HG02970 (cell line): ENCODE measurements around the gene SLC6A3.

Source experiments
- ATAC-seq: cut with Tn5 transposase; IDR thresholded peaks from one replicate; pipeline ENCODE4 v1.9.1; 2021; ENCODE audit warnings: mild to moderate bottlenecking, moderate library complexity, moderate number of reproducible peaks; ENCODE audit not compliant: unreplicated experiment, low FRiP score

Gene SLC6A3

DNA sequence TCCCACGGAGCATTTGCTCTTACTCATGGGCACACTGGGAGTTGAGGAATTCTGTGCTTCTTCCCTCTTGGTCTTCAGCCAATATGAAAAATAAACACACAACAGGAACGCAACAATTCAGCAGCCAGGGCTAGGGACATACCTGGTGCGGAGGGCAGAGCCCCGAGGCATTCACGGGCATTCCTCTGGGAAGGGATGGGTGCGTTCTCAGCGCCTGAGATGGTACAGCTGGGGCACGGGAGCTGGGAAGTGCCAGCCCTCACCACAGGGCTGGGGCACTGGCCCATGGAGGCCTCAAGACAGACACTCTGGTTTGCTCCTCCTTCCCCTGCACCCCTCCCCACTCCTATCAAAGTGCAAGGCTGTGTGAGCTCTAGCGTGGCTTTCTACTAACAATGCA, 2.1 kb downstream of the SLC6A3 start:
- ATAC-seq, result no peak

DNA sequence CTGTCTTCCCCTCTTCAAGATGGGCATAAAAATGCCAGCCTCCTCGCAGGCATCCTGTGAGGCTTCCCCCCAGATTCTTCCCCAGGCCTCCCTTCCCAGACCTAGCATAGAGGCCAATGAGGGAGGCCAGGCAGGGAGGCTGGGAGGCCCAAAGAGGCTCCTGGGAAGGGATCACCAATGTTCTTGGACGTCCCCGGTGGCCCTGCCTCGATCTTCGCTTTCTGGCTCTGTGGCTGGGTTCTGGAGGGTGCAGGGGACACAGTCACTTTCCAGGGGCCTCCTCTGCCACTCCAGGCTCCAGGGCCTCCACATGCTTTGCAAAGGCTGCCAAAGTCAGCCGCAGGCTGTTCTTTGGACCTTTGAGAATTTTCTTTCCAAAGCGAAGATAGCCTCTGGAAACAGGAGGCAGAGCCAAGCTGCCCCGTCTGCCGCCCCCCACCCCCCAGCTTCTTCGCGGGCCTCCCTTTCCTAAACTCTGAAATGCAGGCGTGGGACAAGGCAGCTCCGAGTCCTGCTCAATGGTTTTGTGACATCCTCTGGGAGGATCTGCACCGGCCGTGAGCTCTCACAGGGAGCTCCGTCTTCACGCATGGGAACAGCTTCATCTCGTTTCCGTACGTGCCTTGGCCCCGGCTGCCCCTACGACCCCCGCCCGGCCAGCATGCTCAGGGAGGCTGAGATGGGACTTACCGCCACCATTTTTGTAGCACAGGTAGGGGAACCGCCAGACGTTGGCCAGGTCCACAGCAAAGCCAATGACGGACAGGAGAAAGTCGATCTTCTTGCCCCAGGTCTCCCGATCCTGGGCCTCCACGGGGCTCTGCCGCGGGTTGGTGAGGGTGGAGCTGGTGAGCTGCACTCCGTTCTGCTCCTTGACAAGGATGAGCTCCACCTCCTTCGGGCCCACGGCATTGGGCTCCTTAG, 2.8 kb downstream of the SLC6A3 start:
- ATAC-seq, result no peak

DNA sequence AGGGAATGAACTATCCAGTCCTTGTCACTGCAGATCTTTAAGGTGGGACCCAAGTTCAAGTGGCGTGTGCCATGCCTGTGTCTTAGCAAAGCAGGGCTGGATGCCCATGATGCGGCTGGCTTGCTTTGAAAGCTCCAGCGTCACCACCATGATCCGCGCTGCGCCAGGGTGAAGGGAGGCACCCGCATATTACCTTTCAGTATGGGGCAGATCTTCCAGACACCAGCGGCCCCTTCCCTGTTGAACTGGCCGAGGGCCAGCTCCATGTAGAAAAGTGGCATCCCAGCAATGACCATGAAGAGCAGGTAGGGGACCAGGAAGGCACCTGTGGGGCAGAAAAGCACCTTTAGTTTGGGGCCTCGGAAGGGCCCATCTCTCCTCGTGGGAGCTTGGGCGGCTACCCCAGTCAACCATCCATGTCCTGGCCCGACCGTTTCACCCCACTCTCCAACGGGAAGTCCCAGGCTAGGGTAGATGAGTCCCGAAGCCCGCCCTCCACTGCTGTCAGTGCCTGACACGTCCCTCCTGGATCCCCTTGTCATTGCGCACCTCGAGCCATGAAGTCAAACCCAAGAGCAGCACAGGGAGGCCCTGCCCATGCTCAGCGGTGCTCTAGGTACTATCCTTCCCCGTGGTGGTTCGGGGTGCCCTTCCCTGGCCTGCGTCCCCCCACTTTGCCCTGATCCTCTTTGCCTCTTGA, 3.9 kb downstream of the SLC6A3 start:
- ATAC-seq, result no peak

DNA sequence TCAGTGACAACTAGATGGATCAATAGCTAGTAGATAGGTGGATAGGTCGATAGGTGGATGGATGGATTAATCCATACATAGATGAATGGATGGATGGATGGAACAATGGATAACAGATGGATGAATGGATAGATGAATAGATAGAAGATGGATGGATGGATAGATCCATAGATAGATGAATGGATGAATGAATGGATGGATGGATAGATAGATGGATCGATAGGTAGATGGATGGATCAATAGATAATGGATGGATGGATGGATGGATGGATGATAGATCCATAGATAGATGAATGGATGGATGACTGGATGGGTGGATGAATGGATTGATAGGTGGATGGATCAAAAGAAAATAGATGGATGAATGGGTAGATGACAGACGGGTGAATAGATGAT, 5.1 kb downstream of the SLC6A3 start:
- no peak for ATAC-seq

DNA sequence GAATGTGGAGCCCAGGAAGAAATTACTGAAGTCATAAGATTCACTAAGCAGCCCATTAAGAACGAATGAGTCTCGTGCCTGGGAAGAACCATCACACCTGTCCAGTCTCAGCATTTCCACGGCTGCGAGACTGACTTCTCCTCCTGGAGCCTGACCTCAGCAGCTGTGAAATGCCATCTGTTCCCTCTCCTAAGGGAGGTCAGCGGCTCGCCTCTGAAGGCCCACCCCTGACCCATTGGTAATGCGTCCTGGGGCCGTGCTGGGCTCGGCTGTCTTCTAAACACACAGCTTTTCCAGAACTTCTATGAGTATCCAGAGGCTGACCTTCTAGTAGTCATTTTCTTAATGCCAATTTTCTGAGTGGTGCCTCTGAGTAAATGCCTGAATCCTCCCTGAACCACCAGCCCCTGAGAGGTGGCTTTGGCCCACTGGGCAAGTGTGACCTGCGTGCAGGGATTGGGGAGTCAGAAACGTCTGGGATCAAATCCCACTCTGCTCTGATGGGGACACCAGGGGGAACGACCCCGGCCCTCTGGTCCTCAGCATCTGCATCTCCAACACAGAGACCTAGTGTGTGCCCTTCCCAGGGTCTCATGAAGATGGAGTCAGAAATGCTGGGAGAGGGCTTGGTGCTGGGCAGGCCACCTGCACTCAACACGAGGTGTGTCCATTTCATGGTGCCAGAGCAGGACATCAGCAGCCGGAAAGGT, 5.7 kb downstream of the SLC6A3 start:
- no peak for ATAC-seq

DNA sequence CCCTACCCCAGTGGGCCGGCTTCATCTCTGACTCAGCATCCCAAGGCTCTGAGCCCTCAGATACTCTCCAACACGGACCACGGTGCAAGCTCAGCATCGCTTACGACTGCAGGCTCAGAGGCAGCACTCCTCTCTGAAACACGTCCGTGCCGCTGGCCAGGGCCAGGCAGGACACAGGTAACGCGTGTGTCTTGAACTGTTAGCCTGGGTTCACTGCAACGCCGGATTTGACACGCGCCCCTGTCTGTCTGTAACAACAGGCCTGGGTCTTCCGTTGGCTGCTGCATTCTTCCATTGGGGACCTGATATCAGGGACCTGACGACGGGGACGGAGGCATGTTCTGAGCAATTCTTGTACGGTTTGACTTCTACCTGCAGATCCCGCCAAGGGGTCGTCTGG, 6.4 kb downstream of the SLC6A3 start:
- ATAC-seq, result no peak

DNA sequence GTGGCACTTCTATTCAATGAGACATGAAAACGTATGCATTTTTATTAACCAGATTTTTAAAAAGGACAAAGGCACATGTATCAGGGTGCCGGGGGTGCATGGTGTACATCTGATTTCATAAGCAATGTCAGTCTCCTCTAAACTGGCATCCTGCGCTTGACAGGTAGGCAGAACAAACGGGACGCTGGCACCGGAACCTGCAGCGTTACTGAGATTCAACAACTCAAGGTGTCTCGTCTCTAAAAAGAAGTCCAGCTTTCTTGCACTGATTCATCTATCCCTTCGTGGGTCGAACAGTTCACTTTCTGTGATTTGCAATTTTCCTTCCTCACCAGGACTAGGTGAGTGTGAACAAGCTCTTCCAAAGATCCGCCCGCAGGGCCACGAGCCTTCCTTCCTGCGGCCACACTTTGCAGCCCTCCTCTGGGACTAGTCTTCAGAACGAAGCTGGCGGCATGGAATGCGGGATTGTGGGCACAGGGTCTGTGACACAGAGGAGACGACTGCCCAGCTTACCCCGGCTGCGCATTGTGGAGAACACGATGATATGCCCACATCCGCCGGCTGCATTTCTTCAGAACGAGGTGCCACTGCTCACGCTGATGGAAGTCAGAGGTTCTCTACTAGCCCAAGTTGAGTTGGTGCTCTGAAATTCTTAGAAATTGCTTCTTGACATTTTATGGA, 7.2 kb downstream of the SLC6A3 start:
- no peak for ATAC-seq

DNA sequence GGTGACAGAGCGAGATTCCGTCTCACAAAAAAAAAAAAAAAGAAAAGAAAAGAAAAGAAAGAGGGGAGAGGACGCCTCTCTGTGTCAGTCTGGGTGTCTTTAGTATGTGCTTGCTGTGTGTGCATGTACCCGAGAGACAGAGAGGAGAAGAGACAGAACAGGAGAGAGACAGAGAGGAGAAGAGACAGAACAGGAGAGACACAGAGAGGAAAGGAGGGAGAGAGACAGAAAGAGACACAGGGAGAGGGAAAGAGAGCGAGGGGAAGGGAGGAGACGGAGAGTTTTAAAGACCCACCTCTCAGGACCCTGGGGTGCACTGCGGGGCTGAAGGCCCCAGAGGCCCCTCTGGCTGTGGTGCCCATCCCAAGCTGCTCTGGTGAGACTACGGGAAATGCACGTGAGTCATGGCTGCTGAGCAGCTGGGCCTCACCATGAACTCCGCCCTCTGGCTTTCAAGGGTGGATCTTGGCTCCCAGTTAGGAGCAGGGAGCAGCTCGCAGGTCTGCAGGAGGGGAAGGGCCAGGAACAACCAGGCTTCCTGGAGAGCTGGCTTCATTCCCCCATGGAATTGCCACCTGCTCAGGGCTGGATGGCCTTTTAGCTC, 7.9 kb downstream of the SLC6A3 start:
- no peak for ATAC-seq

DNA sequence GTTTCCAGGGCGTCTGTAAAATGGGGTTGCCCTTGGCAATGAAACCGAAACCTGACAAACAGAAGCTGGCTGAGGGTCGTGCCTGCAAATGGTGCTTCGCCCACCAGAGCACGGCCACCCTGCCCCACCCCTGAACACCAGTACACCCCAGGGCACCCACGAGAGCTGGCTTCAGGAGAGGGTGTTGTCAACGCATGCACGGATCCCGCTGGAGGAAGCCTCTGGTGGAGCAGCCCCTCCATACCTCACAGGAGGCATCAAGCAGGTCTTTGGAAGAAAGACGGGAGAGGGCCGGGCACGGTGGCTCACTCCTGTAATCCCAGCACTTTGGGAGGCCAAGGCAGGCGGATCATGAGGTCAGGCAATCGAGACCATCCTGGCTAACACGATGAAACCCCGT, 8.6 kb downstream of the SLC6A3 start:
- ATAC-seq, result no peak

DNA sequence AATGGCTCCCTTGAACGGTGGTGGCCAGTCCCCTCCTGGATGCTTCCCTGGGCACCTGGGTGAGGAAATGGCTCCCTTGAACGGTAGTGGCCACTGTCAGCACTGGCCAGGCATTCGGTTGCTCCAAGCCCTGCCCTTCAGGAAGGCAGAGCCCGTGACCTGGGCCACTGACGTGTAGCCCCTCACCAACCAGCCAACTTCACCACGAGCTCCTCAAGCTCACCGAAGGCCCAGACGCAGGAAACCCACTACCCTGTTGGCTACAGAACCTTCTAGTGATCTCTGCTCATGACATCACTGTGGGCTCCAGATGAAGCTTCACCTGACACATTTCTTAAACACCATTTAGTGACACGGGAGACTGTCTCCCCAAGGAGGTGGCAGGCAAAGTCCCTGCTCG, 9.2 kb downstream of the SLC6A3 start:
- ATAC-seq, result no peak

DNA sequence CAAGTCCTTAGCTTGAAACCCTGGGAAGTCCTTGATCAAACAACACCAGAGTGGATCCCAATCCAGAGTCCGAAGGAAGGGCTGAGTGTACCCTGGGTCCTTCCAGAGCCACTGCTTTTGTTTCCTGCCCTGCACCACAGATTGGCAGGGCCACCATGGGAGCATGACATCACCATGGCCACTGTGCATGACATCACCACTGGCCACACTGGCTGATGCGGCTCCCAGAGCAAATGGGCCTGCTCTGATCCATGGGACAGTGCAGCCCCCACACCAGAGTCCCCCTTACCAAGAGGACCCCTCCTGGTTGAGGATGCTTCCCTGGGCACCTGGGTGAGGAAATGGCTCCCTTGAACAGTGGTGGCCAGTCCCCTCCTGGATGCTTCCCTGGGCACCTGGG, 9.9 kb downstream of the SLC6A3 start:
- ATAC-seq, result no peak

DNA sequence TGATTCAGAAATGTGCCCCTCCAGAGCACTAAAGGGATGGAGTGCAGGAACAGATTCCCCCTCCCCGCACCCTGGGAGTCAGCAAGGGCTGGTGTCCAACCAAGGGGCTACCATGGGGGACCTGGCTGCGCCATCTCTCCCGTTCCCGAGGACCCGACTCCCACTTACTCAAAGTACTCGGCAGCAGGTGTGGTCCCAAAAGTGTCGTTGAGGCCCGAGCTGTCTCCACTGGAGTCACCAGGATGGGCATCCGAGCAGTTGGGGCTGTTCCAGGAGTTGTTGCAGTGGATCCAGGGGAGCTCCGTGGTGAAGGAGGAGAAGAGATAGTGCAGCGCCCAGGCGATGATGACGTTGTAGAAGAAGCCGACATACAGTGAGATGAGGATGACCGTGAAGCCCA, 12.9 kb downstream of the SLC6A3 start:
- ATAC-seq, result no peak

DNA sequence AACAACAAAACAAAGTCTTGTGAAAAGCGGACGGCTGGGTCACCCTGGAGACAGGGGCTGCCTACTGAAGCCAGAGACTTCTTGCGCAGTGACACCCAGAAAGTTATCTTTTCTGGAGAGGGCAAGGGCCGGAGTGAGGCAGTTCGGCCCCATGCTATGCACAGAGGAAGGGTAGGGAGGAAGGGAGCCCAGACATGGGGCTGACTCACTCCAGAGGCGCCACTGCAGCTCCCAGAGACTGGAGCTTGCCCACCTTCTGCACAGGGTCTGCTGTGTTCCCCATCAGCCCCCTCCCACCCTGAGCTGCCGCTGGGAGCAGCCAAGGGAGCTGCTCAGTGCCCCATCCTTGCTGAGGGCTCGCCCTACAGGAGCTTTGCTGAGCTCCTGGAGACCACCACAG, 13.3 kb downstream of the SLC6A3 start:
- no peak for ATAC-seq

DNA sequence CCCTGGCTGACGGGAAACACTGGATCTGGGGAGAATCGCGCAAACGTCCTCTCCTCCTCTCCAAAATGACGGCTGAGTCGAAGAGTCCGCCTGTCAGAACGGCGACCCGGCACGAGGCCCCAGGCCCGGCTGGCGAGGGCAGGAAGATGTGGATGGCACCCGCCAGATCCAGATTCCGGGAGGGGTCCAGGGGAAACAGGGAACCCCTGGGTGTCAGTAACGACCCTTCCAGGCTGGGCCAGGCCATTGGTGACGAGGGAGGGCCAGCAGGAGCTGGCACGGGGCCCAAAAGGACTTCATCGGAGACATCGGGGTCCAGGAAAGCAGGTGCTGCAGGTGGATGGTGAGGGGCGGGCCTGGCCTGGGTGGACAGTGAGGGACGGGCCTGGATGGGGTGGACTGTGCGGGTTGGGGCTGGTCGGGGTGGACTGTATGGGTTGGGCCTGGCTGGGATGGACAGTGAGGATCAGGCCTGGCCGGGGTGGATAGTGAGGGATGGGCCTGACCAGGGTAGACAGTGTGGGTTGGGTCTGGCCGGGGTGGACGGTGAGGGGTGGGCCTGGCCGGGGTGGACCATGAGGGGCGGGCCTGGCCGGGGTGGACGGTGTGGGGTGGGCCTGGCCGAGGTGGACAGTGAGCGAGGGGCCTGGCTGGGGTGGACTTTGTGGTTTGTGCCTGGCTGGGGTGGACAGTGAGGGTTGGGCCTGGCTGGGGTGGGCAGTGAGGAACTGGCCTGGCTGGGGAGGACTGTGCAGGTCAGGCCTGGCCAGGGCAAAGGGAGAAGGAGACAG, 14.0 kb downstream of the SLC6A3 start:
- ATAC-seq, result no peak

DNA sequence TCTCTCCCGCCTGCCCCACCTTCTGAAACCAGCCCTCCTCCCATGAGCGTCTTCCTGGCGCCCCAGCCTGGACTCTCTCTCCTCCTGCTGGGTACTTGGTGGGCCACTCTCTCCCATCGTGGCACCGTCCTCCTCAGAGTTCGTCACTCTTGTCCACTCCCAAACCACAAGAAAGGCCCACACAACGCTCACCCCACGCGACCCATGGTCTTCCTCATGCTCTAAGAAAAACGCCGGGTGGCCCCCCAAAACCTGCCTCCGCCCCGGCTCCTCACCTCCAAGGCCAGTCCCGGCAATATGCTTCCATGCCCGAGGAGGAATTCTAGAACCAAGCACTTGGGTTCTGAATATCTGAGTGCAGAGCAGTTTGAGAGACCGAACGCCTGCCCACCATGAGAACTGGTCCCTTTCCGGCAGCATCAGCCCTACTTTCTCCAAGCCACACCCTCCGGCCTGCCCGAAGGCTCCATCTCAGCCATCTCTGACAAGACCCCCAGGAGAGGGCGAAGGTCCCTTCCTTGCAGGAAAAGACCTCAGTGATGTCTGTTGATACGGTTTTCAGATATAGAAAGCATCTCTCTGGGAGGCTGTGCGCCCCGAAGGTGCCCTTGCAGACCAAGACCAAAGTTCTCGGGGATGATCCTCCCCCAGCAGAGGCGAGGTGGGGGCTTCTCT, 15.0 kb downstream of the SLC6A3 start:
- no peak for ATAC-seq

DNA sequence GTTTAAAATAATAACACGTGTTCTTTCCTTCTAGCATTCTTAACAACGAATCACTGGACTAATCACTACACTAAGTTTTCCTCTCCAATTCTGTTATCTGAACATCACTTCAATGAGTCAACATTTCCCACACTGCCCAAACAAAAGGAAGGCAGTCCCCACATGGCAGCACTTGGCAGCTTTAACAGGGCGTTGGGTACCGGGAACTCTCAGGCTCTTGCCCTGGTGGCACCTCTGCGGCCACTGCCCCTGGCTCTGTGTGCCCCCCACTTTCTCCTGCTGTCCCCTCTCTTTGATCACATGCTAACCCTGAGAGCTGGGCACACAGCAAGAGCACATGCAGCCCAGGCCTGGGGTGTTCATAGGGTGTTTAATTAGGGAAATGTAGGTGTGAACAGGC, 15.7 kb downstream of the SLC6A3 start:
- no peak for ATAC-seq

DNA sequence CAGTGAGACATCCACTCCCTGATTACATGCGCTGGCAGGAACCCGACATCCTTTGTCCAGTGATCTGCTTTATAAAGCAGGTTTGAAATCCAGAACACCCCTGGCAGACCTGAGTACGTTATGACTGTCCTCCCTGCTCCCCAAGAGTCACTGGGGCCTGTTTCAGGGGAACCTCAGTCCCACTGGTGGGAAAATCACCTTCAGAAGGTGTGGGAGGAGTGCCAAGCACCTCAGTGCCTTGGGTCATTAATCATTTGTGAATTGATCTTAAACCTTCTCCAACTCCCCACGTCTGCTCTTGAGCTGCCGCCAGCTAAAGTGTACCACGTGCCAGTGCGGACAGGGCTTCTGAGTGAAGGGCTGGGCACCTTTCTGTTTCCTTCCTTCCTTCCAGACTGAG, 16.2 kb downstream of the SLC6A3 start:
- no peak for ATAC-seq

DNA sequence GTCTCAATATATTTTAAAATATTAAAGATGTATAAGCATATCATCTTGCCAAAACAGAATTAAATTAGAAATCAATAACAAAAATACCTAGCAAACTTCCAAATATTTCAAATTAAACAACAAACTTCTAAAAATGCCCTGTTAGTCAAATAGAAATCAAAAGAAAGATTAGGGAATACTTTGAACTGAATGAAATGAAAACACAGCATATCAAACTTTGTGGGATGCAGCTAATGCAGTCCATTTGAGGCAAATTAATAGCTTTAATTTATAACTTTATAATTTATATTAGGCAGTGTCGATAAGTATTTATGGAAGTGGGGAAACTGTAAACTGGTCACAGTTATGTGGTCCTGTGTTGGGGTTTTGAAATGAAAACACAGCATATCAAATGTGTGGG, 17.1 kb downstream of the SLC6A3 start:
- no peak for ATAC-seq

DNA sequence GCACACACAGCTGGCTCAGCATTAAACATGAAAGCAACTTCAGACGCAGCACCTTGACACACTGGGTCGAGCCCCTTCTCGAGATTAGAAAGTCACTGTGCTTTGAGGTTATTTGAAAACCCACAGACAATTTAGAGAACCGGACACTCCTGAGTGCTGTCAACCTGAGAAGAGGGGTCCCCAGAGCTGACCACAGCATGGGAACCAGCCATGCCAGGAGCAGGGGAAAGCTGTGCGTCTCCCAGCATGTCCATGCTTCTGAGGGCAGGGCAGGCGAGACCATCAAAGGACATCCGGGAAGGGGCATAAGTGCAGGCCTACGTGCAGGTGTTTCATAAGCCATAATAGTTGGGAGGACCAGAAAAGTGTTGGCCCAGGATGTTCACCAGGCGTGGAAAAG, 20.5 kb downstream of the SLC6A3 start:
- ATAC-seq, result no peak
